A549 (cell line): ENCODE results near the gene AP2B1.

Source experiments
- CEBPB ChIP-seq, 2 experiments: fragments of >200 bp in 1 of 2; sonication (Bioruptor Twin) in 1 of 2; formaldehyde crosslinking in 1 of 2; IDR thresholded peaks; 2 replicates each; pipeline ENCODE4 v1.6.1; 2012 to 2016
- CTCF ChIP-seq: fragments of >200 bp; sonication (Bioruptor Twin); formaldehyde crosslinking; IDR thresholded peaks from 3 replicates; pipeline ENCODE4 v1.5.1; 2016
- EP300 ChIP-seq, 2 experiments: fragments of >200 bp; sonication (Bioruptor Twin); formaldehyde crosslinking; IDR thresholded peaks; 2 replicates in 1 of 2; 3 replicates in 1 of 2; pipeline ENCODE4 v1.6.1; 2016 to 2017
- HDAC2 ChIP-seq: fragments of 200-600 bp; sonication (generic); IDR thresholded peaks from 2 replicates; pipeline ENCODE4 v1.6.1; 2016
- MAX ChIP-seq: IDR thresholded peaks from 2 replicates; pipeline ENCODE4 v1.6.1; 2012
- POLR2AphosphoS2 ChIP-seq: conservative IDR thresholded peaks from 2 replicates; pipeline ENCODE4 v1.6.1; 2012; ENCODE audit warnings: low read length, improper control_type of control experiment, inconsistent platforms

GRCh38 chr17:35665662-35666061, 78.5 kb downstream of the AP2B1 start:
- TF ChIP-seq EP300 (IDR thresholded peaks at IDR 0.05) (no peak), POLR2AphosphoS2 (no peak), CTCF (no peak), CEBPB (IDR thresholded peaks at IDR 0.05) (no peak), MAX (no peak), HDAC2 (no peak)
